Fibroblast of lung (primary cell): ENCODE results near the gene MYBBP1A. TPM values are rescaled to one million over a fixed set of nuclear protein-coding genes. Genes with fewer than 3 reads are reported as not detected.

Source experiments
- DNase-seq, 2 donors: peaks; one replicate each; pipeline versions ENCODE4 v3.0.0 to v3.0.0-alpha.2; 2010; ENCODE audit warnings: low read depth in 2 of 2
- H2AFZ ChIP-seq: 2 replicates; pipeline ENCODE4 v1.5.1; 2012; ENCODE audit warnings: low read length, control low read depth, inconsistent platforms
- H3K27ac ChIP-seq: 2 replicates; pipeline ENCODE4 v1.5.1; 2011; ENCODE audit warnings: low read length, control low read depth; ENCODE audit not compliant: insufficient read depth
- H3K27me3 ChIP-seq: 2 replicates; pipeline ENCODE4 v1.5.1; 2011; ENCODE audit warnings: mild to moderate bottlenecking, low read length; ENCODE audit not compliant: control insufficient read depth, insufficient read depth
- H3K36me3 ChIP-seq: 2 replicates; pipeline ENCODE4 v1.5.1; 2011; ENCODE audit warnings: low read length; ENCODE audit not compliant: control insufficient read depth, insufficient read depth
- H3K4me1 ChIP-seq: 2 replicates; pipeline ENCODE4 v1.5.1; 2011; ENCODE audit warnings: low read length; ENCODE audit not compliant: control insufficient read depth, insufficient read depth; ENCODE audit errors: extremely low read depth
- H3K4me2 ChIP-seq: 2 replicates; pipeline ENCODE4 v1.5.1; 2011; ENCODE audit warnings: low read length, control low read depth; ENCODE audit not compliant: insufficient read depth; ENCODE audit errors: extremely low read depth
- H3K4me3 ChIP-seq, 4 experiments: fragments of 200-600 bp in 1 of 4; sonication (generic) in 1 of 4; replicated peaks in 1 of 4; 2 replicates each; pipeline ENCODE4 v1.5.1; 2011 to 2016; ENCODE audit warnings: low read length in 4 of 4, low read depth in 3 of 4, mild to moderate bottlenecking in 3 of 4, control low read depth in 2 of 4, inconsistent platforms in 1 of 4, mixed read lengths in 1 of 4; ENCODE audit not compliant: insufficient read depth in 1 of 4; ENCODE audit errors: control extremely low read depth in 1 of 4
- H3K79me2 ChIP-seq: 2 replicates; pipeline ENCODE4 v1.5.1; 2012; ENCODE audit warnings: mild to moderate bottlenecking, low read length, inconsistent platforms; ENCODE audit not compliant: control insufficient read depth, insufficient read depth
- H3K9ac ChIP-seq: 2 replicates; pipeline ENCODE4 v1.5.1; 2011; ENCODE audit warnings: mild to moderate bottlenecking, low read length, control low read depth; ENCODE audit not compliant: insufficient read depth
- H3K9me3 ChIP-seq: 2 replicates; pipeline ENCODE4 v1.5.1; 2012; ENCODE audit warnings: low read depth, low read length; ENCODE audit not compliant: control insufficient read depth, insufficient read depth
- H4K20me1 ChIP-seq: 2 replicates; pipeline ENCODE4 v1.5.1; 2011; ENCODE audit warnings: low read length; ENCODE audit not compliant: control insufficient read depth, insufficient read depth; ENCODE audit errors: extremely low read depth
- EZH2 ChIP-seq: IDR thresholded peaks from 2 replicates; pipeline ENCODE4 v1.5.1; 2012; ENCODE audit warnings: low read length, control low read depth, mild to moderate bottlenecking; ENCODE audit errors: missing control alignments
- polyA plus RNA-seq, 2 donors: library from polyadenylated mRNA; depleted of rRNA in 1 of 2; stranded (reverse) in 1 of 2; unstranded in 1 of 2; fragments of >200 nt; gene quantifications; 2 replicates each; pipeline ENCODE4 v1.2.1, GENCODE V29; 2011 to 2012; ENCODE audit warnings: missing spikeins in 1 of 2
- total RNA-seq: library from RNA; depleted of rRNA; stranded (reverse); fragments of >200 nt; gene quantifications from 2 replicates; pipeline ENCODE4 v1.2.1, GENCODE V29; 2014
- TF ChIP-seq, protein P1 (sequence below), 2 donors: IDR thresholded peaks in 1 of 2; conservative IDR thresholded peaks in 1 of 2; 1 replicate in 1 of 2; 2 replicates in 1 of 2; pipeline ENCODE4 v1.5.1; 2011 to 2012; ENCODE audit warnings: low read length in 2 of 2, control low read depth in 1 of 2, inconsistent platforms in 1 of 2, low read depth in 1 of 2, mild to moderate bottlenecking in 1 of 2

Gene MYBBP1A
- total and polyA plus RNA-seq, 2 donors (not counting 1 experiment from before 2014, with no cell fraction given), result 14.1 to 28.6 TPM

DNA sequence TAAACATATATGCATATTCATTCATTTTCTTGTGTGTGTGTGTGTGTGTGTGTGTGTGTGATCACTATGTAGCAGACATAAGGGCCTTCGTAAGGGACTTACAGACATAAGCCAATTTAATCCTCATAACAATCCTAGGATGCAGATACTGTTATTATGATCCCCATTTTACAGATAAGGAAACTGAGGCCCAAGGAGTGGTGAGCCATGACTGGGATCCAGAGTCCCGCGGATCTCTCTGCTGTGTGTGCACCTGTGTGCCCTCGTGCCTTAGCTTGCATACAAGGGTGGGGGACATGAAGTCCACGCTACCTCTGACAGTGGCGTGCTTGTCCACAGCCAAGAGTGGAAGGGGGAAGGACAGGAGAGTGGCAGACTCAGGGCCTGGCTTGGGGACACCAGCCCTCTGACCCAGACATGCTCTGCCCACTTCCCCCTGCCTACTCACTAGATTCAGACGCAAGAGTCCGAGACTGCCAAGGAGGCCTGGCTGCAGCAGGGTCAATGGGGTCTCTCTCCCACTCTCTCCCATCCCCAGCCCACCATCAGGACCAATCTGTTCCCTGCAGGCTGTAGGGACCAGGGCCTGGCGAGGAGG lies 19.4 kb upstream of the MYBBP1A start:
- Histone ChIP-seq H3K9me3 (no peaks in the 10 kb centered on the region), H3K27me3 (no peaks in the 10 kb centered on the region), H3K4me2 (no peak overlapping the region), H2AFZ (no peak overlapping the region), H3K4me3 (no peak overlapping the region), H4K20me1 (no peaks in the 10 kb centered on the region), H3K9ac (no peak overlapping the region), H3K79me2 (no peaks in the 10 kb centered on the region), H3K4me1 (no peaks in the 10 kb centered on the region), H3K36me3 (no peaks in the 10 kb centered on the region), H3K27ac (no peak overlapping the region)
- no peak for DNase-seq
- TF ChIP-seq, protein P1, sequence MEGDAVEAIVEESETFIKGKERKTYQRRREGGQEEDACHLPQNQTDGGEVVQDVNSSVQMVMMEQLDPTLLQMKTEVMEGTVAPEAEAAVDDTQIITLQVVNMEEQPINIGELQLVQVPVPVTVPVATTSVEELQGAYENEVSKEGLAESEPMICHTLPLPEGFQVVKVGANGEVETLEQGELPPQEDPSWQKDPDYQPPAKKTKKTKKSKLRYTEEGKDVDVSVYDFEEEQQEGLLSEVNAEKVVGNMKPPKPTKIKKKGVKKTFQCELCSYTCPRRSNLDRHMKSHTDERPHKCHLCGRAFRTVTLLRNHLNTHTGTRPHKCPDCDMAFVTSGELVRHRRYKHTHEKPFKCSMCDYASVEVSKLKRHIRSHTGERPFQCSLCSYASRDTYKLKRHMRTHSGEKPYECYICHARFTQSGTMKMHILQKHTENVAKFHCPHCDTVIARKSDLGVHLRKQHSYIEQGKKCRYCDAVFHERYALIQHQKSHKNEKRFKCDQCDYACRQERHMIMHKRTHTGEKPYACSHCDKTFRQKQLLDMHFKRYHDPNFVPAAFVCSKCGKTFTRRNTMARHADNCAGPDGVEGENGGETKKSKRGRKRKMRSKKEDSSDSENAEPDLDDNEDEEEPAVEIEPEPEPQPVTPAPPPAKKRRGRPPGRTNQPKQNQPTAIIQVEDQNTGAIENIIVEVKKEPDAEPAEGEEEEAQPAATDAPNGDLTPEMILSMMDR (conservative IDR thresholded peaks at IDR 0.05 in 1 of 2, IDR thresholded peaks at IDR 0.05 in 1 of 2; ENCODE audit: low read depth in 1 of 2, low read length in 2 of 2), result no peak
- TF ChIP-seq EZH2, result no peak

DNA sequence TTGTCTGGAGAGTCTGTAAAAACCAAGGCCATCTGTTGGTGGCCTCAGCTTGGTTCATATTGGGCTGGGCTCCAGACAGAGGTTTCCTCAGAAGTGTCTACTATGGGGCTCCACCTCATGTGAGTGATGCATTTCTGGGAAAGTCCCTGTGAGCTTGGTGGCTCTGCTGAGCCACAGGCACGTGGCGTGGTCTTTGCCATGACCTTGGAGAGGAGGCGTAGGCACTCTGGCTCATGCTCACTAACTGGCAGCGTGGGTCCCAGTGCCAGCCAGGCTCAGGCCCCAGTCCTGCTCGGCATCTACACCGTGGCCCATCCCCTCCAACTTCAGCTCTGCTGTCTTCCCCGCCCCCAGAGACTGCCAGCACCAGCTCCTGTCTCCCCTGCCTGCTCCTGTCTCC lies 18.5 kb upstream of the MYBBP1A start:
- Histone ChIP-seq H3K9me3 (no peaks in the 10 kb centered on the region), H3K9ac (no peak overlapping the region), H2AFZ (no peak overlapping the region), H3K27me3 (no peaks in the 10 kb centered on the region), H4K20me1 (no peaks in the 10 kb centered on the region), H3K36me3 (no peaks in the 10 kb centered on the region), H3K4me2 (no peak overlapping the region), H3K4me1 (no peaks in the 10 kb centered on the region), H3K4me3 (no peak overlapping the region), H3K79me2 (no peaks in the 10 kb centered on the region), H3K27ac (no peak overlapping the region)
- no peak for TF ChIP-seq EZH2
- TF ChIP-seq, protein P1 (conservative IDR thresholded peaks at IDR 0.05 in 1 of 2, IDR thresholded peaks at IDR 0.05 in 1 of 2; ENCODE audit: low read depth in 1 of 2, low read length in 2 of 2), result no peak
- DNase-seq, result no peak

DNA sequence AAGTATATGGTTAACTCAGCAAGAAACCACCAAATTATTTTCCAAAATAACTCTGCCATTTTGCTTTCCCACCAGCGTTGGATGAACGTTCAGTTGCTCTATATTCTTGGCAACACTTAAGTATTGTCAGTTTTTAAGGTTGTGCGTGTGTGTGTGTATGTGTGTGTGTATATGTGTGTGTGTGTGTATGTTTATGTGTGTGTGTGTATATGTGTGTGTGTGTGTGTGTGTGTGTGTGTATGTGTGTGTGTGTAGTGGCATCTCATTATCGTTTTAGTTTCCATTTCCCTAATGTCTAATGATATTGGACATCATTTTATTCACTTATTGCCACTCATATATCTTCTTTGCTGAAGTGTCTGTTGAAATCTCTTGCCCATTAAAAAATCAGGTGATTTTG lies 17.9 kb upstream of the MYBBP1A start:
- no peaks in the 10 kb centered on the region for H3K79me2 ChIP-seq
- H3K27ac ChIP-seq, result no peak overlapping the region
- H3K27me3 ChIP-seq, result no peaks in the 10 kb centered on the region

More for the DNA sequence above, 17.9 kb upstream of the MYBBP1A start:
- Histone ChIP-seq H3K4me2 (no peak overlapping the region), H4K20me1 (no peaks in the 10 kb centered on the region), H2AFZ (no peak overlapping the region), H3K36me3 (no peaks in the 10 kb centered on the region), H3K4me3 (no peak overlapping the region), H3K9me3 (no peaks in the 10 kb centered on the region), H3K9ac (no peak overlapping the region), H3K4me1 (no peaks in the 10 kb centered on the region)
- no peak for DNase-seq
- TF ChIP-seq, protein P1 (conservative IDR thresholded peaks at IDR 0.05 in 1 of 2, IDR thresholded peaks at IDR 0.05 in 1 of 2; ENCODE audit: low read depth in 1 of 2, low read length in 2 of 2), result no peak
- no peak for TF ChIP-seq EZH2
